Epidermal melanocyte (primary cell): ENCODE measurements around the gene CENPB.

ENCODE experiments used
- DNase-seq: peaks from one replicate; pipeline ENCODE4 v3.0.0; 2011; ENCODE audit warnings: low spot score; ENCODE audit not compliant: insufficient read length

Gene CENPB

DNA sequence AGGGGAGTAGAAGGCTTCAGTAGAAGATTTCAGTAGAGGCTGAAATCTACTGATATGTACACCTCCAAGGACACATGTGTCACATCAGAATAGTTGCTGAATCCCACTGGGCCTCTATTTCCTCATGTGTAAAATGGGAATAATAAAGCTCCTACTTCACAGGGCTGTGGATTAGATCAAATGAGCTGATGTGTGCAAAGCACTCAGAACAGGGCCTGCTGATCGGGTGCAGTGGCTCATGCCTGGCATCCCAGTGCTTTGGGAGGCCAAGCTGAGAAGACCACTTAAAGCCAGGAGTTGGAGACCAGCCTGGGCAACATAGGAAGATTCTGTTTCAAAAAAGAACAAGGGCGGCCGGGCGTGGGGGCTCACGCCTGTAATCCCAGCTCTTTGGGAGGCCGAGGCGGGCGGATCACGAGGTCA, 25.7 kb upstream of the CENPB start:
- DNase-seq = no peak

DNA sequence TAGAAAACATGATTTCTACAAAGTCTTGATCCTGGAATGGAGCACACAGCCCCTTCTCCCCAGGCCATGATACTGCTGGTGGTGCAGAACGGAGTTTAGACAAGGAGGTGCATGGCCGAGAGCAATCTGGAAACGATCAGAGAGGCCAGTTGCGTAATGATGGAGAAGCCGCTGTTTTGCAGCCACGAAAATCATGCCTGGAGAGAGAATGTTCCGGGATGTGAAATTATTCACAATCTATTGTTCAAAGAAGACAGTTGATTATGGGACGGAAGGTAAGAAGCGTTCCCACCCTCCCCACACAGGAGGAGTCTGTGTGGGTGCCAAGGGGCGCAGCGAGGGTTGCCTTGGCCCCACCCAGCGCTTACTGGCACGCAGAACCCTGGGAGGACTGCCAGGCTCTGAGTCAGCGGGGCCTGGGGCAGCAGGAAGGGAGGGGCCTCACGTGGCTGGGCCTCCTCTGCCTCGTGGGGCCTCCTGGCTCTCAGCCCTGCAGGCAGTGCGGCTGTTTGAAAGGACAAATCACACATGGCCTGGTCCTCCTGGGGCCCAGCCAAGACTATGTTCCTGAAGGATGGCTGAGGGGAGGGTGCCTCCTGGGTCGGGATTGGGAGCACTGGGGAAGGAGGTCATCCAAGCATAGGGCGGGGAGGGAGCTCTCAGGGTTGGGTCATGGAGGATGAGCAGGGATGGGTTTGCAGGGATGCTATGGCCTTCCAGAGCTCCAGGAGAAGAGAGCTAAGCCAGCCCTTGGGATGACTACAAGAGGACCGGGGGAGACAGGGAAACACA, 25.1 kb upstream of the CENPB start:
- peak; percentile 91 for DNase-seq

DNA sequence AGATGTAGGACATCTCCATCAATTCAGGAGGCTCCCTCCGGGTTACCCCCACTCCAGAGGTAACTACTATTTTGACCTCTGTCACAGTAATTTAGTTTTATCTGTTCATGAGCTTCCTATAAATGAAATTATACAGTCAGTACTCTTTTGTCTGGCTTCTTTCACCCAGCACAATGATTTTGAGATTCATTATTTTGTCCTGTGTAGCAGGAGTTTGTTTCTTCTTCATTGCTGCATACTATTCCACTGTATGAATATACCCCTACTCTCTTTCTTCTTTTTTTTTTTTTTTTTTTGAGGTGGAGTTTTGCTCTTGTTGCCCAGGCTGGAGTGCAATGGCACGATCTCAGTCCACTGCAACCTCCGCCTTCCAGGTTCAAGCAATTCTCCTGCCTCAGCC, 22.0 kb upstream of the CENPB start:
- DNase-seq = no peak

DNA sequence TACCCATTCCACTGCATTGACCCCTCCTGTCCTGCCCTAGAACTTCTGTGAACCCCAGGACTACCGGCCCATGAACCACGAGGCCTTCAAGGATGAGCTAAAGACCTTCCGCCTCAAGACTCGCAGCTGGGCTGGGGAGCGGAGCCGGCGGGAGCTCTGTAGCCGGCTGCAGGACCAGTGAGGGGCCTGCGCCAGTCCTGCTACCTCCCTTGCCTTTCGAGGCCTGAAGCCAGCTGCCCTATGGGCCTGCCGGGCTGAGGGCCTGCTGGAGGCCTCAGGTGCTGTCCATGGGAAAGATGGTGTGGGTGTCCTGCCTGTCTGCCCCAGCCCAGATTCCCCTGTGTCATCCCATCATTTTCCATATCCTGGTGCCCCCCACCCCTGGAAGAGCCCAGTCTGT, 18.2 kb upstream of the CENPB start:
- no peak for DNase-seq

DNA sequence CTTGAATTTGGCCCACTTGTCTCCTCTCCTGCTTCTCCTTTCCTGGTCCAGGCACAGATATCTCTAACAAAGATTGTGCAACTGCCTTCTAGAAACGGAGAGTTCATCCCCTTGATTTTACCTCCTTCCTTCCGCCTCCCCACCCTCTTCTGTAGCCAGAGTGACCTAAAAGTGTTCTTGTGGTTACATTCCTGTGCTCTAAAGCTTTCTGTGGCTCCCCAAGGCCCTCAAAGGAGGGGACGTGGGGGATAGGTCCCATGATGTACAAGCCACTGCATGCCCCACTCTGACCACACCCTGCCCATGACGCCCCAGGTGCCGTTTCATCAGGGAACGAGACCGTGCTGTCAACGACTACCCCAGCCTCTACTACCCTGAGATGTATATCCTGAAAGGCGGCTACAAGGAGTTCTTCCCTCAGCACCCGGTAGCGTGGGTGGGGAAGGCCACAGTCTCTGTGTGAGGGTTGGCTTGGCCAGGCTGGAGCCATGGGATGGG, 17.8 kb upstream of the CENPB start:
- no peak for DNase-seq

DNA sequence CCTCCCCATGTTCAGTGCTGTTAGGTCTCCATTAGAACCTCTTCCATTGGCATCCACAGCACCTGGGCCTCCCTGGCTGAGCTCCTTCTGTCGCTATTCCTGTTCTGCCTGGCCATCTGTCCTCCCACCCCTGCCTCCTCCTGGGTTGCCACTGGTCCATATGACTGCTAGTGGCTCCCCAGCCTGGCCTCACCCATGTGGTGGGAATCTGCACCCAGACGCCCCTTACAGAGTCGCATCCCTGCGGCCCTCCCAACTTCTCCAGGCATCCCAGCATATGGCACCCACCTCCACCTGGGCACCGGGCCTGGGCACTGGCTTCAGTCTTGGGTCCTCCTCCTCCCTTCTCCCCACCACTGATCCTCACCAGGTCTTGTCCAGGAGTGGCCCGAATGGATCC, 17.3 kb upstream of the CENPB start:
- DNase-seq = no peak

DNA sequence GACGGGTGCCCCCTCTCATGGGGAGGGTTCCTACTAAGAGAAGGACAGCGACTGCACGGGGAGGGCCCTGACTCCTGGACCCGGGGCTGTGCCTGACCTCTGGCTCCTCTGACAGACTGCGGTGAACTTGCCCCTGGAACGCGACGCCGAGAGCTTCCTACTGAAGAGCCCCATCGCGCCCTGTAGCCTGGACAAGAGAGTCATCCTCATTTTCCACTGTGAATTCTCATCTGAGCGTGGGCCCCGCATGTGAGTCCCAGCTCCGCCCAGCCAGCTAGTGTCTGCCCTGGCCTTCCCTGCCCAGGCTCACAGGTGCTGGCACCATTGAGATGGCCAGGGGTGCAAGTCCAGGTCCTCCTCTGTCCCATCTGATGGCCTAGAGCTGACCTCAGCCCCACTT, 16.7 kb upstream of the CENPB start:
- no peak for DNase-seq

DNA sequence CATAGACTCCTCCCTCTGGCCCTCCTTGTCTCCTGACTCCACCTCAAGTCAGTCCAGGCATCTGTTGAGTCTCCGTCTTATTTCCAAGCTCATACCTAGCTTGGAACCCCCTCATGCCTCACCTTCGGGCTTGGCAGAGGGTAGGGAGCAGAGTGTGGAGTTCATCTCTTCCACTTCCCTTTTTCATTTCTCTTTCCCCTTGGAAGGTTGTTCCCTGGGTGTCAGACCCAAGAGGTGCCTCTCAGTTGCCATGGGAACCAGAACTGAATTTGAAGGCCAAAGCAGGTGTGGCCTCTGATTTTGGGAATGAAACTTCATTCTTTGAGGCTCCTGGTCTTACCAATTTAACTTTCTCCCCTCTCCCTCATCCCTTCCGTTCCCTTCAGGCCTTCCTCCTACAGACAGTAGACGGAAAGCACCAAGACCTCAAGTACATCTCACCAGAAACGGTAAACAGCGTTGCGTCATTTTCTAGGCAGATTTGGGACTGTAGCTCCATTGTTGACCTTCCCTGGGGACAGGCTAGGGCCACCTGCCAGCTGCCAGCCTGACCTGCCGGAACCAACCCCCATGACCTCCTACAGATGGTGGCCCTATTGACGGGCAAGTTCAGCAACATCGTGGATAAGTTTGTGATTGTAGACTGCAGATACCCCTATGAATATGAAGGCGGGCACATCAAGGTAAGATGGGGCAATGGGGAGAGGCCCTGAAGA, 16.1 kb upstream of the CENPB start:
- no peak for DNase-seq

DNA sequence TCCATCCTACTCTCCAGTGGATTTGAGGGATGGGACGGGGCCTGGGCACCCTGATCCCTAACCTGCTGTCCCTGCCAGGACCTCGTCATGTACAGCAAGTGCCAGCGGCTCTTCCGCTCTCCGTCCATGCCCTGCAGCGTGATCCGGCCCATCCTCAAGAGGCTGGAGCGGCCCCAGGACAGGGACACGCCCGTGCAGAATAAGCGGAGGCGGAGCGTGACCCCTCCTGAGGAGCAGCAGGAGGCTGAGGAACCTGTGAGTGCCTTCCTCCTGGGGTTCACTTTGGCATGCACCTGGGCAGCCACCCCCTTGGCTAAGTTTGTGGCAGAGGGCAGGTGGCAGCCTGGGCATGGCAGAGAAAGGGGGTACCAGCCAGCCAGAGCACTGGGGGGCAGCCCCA, 15.3 kb upstream of the CENPB start:
- no peak for DNase-seq

DNA sequence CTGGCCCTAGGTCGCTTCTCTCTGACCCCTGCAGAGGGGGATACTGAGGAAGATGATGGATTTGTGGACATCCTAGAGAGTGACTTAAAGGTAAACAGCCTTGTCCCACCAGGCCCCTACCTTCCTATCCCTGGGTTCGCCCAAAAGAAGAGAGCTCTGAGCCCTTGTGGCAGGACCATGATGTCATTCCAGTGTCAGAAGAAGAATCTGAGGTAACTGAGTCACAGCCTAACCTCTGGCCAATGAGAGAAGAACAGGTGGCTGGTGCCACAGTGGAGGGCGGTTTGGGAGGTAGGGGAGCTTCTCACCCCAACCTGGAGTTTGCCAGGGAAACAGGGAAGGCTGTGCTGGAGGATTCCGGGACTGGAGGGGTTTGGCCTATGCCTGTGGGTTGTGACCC, 14.8 kb upstream of the CENPB start:
- DNase-seq = no peak

DNA sequence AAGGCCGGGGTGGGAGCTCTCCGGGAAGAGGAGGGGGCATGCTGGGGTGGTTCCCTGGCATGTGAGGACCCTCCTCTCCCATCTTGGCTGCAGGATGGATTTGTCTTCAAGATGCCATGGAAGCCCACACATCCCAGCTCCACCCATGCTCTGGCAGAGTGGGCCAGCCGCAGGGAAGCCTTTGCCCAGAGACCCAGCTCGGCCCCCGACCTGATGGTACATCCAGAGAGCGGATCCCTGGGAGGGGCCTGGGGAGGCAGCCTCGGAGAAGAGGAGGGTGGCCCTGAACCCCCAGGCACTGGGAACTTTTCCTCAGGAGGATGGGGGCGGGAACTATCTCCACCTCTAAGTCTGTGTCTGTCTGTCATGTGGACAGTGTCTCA, 14.3 kb upstream of the CENPB start:
- DNase-seq = no peak

DNA sequence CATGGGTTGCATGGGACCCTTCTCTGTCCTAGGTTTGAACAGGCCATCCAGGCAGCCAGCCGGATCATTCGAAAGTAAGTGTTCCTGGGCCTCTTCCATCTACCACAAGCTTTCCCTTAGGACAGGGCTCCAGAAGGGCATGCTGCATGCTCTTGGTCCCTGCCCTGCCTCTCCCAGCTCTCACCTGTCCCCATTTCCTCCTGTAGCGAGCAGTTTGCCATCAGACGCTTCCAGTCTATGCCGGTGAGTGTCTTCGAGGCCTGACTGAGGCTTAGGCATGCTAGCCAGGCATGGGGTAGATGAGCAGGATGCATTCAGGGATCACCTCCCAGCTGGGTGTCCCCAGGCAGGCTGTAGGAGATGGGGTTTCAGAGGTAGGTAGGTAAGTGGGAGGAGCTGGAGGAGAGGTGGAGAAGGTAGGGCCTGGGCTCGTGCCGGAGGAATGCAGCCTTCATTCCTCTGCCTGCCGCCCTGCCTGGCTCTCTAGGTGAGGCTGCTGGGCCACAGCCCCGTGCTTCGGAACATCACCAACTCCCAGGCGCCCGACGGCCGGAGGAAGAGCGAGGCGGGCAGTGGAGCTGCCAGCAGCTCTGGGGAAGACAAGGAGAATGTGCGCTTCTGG, 13.8 kb upstream of the CENPB start:
- no peak for DNase-seq

DNA sequence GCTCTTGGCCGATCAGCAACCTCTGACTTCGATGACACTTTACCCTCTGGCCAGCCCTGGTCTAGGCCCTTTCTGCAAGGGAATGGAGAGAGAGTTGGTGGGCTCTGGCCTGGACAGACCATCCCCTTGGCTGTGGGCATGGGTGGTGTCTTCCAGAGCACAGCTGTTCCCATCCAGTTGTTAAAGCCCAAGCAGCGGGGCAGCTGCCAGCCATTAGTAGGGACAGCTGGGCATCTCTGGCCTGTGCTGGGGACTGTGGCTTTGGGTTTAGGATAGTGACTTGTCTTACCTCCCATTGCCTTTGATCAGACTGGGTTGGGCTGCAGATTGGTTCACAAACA, 12.3 kb upstream of the CENPB start:
- no peak for DNase-seq

DNA sequence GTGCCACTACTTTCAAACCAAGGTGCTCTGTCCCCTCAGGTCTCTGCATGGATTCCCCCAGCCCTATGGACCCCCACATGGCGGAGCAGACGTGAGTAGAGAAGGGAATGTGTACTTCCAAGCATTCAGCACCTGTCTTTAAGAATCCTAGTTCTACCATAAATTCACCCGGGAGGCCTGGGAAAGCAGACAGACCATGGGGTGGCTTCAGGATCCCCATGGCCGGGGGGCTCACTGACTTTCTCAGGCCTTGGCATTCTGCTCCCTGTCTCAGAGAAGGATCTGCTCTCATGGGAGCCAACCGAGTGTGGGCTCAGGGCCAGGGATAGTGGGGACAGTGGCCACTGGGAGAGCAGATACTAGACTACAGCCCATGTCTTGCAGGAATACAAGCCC, 11.8 kb upstream of the CENPB start:
- DNase-seq = no peak

DNA sequence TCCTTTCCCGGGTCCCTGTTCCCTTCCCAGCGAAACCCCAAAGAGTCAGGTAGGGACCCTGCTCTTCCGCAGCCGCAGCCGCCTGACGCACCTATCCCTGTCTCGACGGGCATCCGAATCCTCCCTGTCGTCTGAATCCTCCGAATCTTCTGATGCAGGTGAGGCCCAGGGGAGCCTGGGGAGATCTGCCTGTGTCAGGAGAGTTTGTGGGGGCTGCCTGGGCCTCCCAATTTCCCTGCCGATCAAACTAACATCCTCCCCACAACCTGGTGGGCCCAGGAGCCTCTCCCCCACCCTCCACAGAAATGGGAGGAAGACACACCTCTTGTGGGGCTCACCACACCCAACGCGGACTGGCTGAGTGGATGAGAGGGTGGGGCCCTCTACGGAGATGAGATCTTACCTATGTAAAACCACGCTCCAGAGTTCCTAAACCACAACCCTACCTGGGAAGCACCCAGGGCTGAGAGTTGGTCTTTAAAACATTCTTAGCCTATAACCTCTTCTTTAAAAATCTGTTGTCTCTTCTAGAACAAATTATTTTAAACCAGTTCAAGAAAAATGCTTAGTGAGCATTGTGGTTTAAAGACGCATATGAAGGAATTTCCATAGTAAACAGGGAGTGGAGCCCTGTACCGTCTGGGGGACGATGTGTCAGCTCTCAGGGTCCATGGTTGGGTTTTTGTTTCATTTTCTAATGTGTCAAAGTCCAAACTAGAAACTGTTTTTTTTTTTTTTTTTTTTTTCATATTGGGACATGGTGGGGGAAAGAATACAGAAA, 11.2 kb upstream of the CENPB start:
- DNase-seq = no peak

DNA sequence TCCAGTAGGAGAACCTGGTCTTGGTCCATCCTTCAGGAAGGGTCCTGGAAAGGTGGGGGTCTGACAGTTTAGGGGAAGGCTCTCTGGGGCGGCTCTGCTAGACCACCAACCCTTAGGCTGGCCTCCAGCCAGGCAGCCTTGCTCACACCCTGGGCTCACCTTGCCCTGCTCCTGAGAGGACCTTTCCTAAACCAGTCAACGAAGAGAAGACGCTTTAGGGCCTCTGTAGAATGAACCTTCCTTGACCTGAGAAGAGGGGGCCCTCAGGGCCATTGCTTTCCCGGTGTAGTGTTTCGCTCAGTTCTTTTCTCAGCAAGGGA, 10.6 kb upstream of the CENPB start:
- no peak for DNase-seq

DNA sequence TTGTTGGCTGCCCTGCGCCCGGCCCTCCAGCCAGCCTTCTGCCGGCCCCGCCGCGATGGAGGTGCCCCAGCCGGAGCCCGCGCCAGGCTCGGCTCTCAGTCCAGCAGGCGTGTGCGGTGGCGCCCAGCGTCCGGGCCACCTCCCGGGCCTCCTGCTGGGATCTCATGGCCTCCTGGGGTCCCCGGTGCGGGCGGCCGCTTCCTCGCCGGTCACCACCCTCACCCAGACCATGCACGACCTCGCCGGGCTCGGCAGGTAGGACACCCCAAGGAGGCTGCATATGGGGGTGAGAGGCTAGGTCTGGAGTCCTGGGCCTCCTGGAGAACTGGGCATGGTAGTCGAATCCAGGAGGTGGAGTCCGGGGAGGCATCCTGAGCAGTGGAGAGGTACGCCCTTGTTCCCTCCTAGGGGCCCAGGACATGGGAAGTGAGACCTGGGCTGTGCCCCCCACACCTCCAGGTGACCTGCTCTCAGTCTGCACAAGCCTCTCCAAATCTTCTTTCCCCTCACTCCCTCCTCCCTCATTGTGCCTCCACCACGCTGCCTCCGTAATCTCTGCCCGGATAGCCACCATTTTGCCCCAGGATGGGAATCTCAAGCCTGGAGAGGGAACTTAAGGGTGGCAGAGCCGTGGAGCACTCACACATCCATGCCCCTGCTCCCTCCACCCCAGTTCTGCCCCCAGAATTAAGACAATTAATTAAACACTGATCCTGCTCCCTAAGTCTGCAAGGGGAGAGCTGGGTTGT, 10.1 kb upstream of the CENPB start:
- no peak for DNase-seq

DNA sequence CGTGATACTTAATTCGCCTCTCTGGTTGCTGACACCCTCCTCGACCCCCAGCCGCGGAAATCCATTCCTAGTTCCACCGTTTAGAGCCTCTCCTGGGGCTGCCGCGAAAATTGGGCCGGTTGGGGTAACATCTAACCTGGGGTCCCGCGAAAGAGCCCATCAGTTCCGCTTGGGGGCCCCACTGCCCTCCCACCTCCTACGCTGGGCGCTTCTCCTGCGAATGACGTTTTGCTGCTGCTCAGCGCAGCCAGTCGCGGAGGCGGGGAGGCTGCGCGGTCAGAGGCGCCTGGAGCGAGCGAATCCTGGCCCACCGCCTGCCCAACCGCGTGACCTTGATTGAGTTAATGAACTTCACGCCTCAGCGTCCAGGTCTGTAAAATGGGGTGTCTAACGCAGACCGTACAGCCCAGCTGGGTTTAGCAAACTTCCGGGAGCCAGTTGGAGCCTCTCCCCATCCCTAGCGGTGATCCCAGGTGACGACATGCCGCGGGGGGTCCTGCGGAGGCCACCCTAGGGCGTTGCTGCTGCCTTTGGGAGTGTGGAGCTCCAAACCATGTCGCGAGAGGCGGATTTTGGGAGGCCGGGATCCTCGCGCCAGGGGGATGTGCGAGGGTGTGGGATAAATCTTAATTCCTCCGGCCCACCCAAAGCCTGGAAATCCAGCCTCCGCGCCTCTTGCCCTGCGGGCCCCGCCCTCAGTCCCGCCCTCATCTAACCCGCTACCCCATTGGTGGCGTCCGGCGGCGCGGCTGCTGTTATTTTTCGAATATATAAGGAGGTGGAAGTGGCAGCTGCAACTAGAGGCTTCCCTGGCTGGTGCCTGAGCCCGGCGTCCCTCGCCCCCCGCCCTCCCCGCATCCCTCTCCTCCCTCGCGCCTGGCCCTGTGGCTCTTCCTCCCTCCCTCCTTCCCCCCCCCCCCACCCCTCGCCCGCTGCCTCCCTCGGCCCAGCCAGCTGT, 9.2 kb upstream of the CENPB start, which contains the start of gene CDC25B:
Gene CDC25B (plus strand): TSS at position 800 of the 958 bp plus-strand sequence. CDS start 222 bp downstream, outside the sequence.
- peak; percentile 96 for DNase-seq

DNA sequence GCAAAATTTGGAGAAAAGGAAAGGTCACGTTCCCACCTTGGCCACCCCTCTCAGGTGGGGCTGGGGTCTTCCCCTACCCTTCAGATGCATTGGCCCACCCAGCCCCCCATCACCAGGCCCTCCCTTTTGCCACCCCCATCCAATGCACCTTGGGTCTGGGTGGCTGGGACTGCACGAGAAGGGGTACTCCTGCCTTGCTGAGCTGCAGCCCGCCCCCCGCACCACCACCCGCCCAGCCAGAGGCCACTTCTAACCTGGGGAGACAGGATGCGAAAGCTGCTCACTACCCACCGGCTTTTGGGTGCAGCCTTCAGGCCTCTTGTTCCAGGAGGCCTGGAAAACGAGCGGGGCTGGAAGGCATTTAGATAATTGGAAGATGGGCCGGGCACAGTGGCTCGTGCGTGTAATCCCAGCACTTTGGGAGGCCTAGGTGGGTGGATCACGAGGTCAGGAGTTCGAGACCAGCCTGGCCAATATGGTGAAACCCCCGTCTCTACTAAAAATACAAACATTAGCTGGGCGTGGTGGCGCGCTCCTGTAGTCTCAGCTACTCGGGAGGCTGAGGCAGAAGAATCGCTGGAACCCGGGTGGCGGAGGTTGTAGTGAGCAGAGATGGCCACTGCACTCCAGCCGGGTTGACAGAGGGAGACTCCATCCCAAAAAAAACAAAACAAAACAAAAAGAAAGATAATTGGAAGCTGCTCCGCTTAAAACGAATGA, 8.3 kb upstream of the CENPB start:
- no peak for DNase-seq
